Endodermal cell (in vitro differentiated cells): ENCODE results near the gene LIN9. TPM values are rescaled to one million over a fixed set of nuclear protein-coding genes. Genes with fewer than 3 reads are reported as not detected.

ENCODE experiments used
- DNase-seq: peaks from one replicate; pipeline ENCODE4 v3.0.0-alpha.2; 2017
- H3K27ac ChIP-seq: 2 replicates; pipeline ENCODE4 v1.5.1; 2013; ENCODE audit warnings: mild to moderate bottlenecking, low read depth, low read length, moderate library complexity
- H3K27me3 ChIP-seq: 2 replicates; pipeline ENCODE4 v1.6.1; 2013; ENCODE audit warnings: mild to moderate bottlenecking, low read length, moderate library complexity; ENCODE audit not compliant: insufficient read depth, control insufficient read depth, poor library complexity, severe bottlenecking
- H3K36me3 ChIP-seq: 2 replicates; pipeline ENCODE4 v1.7.0; 2013; ENCODE audit warnings: mild to moderate bottlenecking, low read length, moderate library complexity; ENCODE audit not compliant: control insufficient read depth, insufficient read depth
- H3K4me1 ChIP-seq: one replicate; pipeline ENCODE4 v1.7.0; 2013; ENCODE audit warnings: low read length; ENCODE audit not compliant: control insufficient read depth, insufficient read depth
- H3K4me3 ChIP-seq: 2 replicates; pipeline ENCODE4 v1.5.1; 2013; ENCODE audit warnings: mild to moderate bottlenecking, low read length, moderate library complexity
- H3K9ac ChIP-seq: 2 replicates; pipeline ENCODE4 v1.6.1; 2013; ENCODE audit warnings: mild to moderate bottlenecking, low read length, moderate library complexity; ENCODE audit not compliant: poor library complexity, severe bottlenecking; ENCODE audit errors: extremely low read depth
- H3K9me3 ChIP-seq: 2 replicates; pipeline ENCODE4 v1.6.1; 2013; ENCODE audit warnings: mild to moderate bottlenecking, low read length, moderate library complexity; ENCODE audit not compliant: control insufficient read depth
- H3K27ac Mint-ChIP-seq: 2 replicates; pipeline ENCODE4 v1.8.0; 2020; ENCODE audit warnings: mixed read lengths
- H3K27me3 Mint-ChIP-seq: 2 replicates; pipeline ENCODE4 v1.8.0; 2021; ENCODE audit warnings: mild to moderate bottlenecking, mixed read lengths; ENCODE audit not compliant: insufficient read depth
- H3K36me3 Mint-ChIP-seq: 2 replicates; pipeline ENCODE4 v1.8.0; 2020; ENCODE audit warnings: low read depth, mixed read lengths
- H3K4me1 Mint-ChIP-seq: 2 replicates; pipeline ENCODE4 v1.8.0; 2020; ENCODE audit warnings: mixed read lengths
- H3K4me3 Mint-ChIP-seq: 2 replicates; pipeline ENCODE4 v1.8.0; 2020; ENCODE audit warnings: mild to moderate bottlenecking, moderate library complexity, mixed read lengths
- H3K9me3 Mint-ChIP-seq: 2 replicates; pipeline ENCODE4 v1.8.0; 2020; ENCODE audit warnings: mild to moderate bottlenecking, mixed read lengths
- WGBS, 2 experiments: methylation state at CpG; one replicate each; pipeline versions ENCODE4 v1.1.5 to v1.1.7; 2013; ENCODE audit warnings: missing lambda C conversion rate in 2 of 2, mixed read lengths in 1 of 2; ENCODE audit not compliant: insufficient coverage in 1 of 2, insufficient read length in 1 of 2; 5-methylcytosine and 5-hydroxymethylcytosine counted together
- total RNA-seq, 2 donors: library from RNA; stranded (reverse); fragmentation: NEBNext Ultra II Directional in 1 of 2; extraction: Animal tissue kit (Norgen Biotek cat#: 25700) in 1 of 2; gene quantifications; 2 replicates in 1 of 2; 3 replicates in 1 of 2; pipeline ENCODE4 v1.2.1, GENCODE V29; 2021
- TF ChIP-seq, protein P1 (sequence below): fragments of 200-600 bp; sonication (generic); conservative IDR thresholded peaks from 2 replicates; pipeline ENCODE4 v1.5.0; 2021; ENCODE audit warnings: antibody characterized with exemption, mild to moderate bottlenecking

Gene LIN9
- total RNA-seq, 2 donors from 2014 or later, result 9.9 to 11.3 TPM

DNA sequence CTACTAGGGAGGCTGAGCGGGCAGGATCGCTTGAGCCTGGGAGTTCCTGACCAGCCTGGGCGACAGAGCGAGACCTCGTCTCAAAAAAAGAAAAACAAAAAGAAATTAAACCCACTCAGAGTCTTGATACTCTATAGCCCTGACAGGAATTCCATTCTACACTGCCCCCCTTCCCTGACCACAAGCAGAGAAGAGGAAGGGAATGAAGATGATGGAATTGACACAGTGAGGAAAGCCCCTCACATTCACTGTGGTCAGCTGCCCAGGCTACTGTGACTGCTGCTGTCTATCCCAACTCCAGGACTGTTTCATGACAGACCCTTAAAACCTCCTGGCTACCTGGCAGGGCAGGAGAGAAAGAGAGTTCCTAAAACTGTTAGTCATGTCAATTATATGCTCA is 12.1 kb downstream of the LIN9 start:
- Mint-ChIP-seq H3K27me3 (no peaks in the 10 kb centered on the region), H3K27ac (no peak overlapping the region), H3K4me1 (no peaks in the 10 kb centered on the region), H3K4me3 (no peak overlapping the region), H3K36me3 (peaks cover 44% of the 10 kb centered on the region), H3K9me3 (no peaks in the 10 kb centered on the region)
- Histone ChIP-seq H3K36me3 (peaks cover 52% of the 10 kb centered on the region), H3K9me3 (no peaks in the 10 kb centered on the region), H3K27ac (no peak overlapping the region), H3K4me1 (no peaks in the 10 kb centered on the region), H3K27me3 (no peaks in the 10 kb centered on the region), H3K9ac (no peak overlapping the region), H3K4me3 (no peak overlapping the region)
- TF ChIP-seq, protein P1, sequence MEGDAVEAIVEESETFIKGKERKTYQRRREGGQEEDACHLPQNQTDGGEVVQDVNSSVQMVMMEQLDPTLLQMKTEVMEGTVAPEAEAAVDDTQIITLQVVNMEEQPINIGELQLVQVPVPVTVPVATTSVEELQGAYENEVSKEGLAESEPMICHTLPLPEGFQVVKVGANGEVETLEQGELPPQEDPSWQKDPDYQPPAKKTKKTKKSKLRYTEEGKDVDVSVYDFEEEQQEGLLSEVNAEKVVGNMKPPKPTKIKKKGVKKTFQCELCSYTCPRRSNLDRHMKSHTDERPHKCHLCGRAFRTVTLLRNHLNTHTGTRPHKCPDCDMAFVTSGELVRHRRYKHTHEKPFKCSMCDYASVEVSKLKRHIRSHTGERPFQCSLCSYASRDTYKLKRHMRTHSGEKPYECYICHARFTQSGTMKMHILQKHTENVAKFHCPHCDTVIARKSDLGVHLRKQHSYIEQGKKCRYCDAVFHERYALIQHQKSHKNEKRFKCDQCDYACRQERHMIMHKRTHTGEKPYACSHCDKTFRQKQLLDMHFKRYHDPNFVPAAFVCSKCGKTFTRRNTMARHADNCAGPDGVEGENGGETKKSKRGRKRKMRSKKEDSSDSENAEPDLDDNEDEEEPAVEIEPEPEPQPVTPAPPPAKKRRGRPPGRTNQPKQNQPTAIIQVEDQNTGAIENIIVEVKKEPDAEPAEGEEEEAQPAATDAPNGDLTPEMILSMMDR, result no peak
- DNase-seq, result no peak
- WGBS, 2 experiments, result 96 to 100% methylated on average over 5 of the region's 5 CpGs

DNA sequence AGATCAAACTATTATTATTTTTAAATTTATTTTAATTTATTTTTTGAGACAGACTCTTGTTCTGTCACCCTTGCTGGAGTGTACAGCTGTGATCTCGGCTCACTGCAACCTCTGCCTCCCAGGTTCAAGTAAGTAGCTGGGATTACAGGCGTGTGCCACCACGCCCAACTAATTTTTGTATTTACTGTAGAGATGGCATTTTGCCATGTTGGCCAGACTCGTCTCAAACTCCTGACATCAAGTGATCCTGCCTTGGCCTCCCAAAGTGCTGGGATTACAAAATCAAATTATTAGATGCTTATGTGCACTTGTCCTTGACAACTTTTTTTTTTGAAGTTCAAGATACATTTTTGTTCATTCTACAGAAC is 15.4 kb downstream of the LIN9 start:
- no peak overlapping the region for H3K9ac ChIP-seq
- H3K9me3 ChIP-seq, result no peaks in the 10 kb centered on the region
- no peak for DNase-seq
- Mint-ChIP-seq H3K27me3 (no peaks in the 10 kb centered on the region), H3K4me3 (no peak overlapping the region), H3K4me1 (no peaks in the 10 kb centered on the region), H3K9me3 (no peaks in the 10 kb centered on the region), H3K27ac (no peak overlapping the region), H3K36me3 (peaks cover 43% of the 10 kb centered on the region)
- H3K27ac ChIP-seq, result no peak overlapping the region
- H3K4me1 ChIP-seq, result no peaks in the 10 kb centered on the region
- TF ChIP-seq, protein P1, result no peak
- H3K36me3 ChIP-seq, result peaks cover 55% of the 10 kb centered on the region
- H3K4me3 ChIP-seq, result no peak overlapping the region
- no peaks in the 10 kb centered on the region for H3K27me3 ChIP-seq
- WGBS, 2 experiments, result 91 to 98% methylated on average over 4 of the region's 4 CpGs

DNA sequence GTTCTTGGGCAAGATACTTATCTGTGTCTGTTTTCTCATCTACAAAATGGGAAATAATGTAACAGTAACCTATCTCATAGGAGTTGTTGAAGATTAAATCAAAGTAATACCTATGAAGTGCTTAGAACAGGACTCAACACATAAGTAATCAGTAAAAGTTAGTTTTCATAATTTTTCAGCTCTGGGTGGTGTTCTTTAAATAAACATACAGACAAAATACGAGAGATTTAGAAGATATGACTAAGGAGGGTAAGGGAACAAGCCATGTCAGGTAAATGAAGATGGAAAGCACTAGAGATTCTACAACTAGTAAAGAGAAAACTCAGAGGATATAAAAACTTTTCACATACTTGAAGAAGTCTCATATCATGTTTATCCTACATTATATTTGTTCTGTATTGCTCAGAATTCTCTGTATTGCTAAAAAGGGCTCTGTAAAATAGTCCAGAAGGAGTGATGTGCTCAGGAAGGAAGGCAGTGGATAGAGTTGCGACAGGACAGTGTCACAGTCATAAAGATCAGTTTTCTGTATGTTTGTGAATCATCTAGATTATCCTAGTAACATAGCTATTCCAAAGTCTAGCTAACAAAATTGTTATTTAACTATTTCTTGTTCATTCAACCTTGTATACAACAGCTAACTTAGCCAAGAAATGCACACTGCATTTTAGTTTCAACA is 16.0 kb downstream of the LIN9 start:
- DNase-seq, result no peak
- Histone ChIP-seq H3K4me1 (no peaks in the 10 kb centered on the region), H3K27me3 (no peaks in the 10 kb centered on the region), H3K9ac (no peak overlapping the region), H3K36me3 (peaks cover 53% of the 10 kb centered on the region), H3K27ac (no peak overlapping the region), H3K9me3 (no peaks in the 10 kb centered on the region), H3K4me3 (no peak overlapping the region)
- WGBS, 2 experiments, result 82 to 97% methylated on average over 2 of the region's 2 CpGs
- Mint-ChIP-seq H3K36me3 (peaks cover 43% of the 10 kb centered on the region), H3K9me3 (no peaks in the 10 kb centered on the region), H3K27ac (no peak overlapping the region), H3K4me1 (no peaks in the 10 kb centered on the region), H3K27me3 (no peaks in the 10 kb centered on the region), H3K4me3 (no peak overlapping the region)
- TF ChIP-seq, protein P1, result no peak
